Muscle layer of colon (tissue), 2 donors: ENCODE data around the gene GRIK1.

Source experiments
- H3K27ac ChIP-seq: one replicate; pipeline ENCODE4 v1.7.0; 2013; ENCODE audit warnings: low read depth, mild to moderate bottlenecking, low read length, moderate library complexity
- H3K27me3 ChIP-seq, 2 donors: one replicate each; pipeline ENCODE4 v1.7.0; 2013; ENCODE audit warnings: low read length in 2 of 2, mild to moderate bottlenecking in 2 of 2; ENCODE audit not compliant: insufficient read depth in 2 of 2, control insufficient read depth in 1 of 2
- H3K36me3 ChIP-seq: one replicate; pipeline ENCODE4 v1.7.0; 2013; ENCODE audit warnings: mild to moderate bottlenecking, low read length; ENCODE audit not compliant: insufficient read depth
- H3K4me1 ChIP-seq: one replicate; pipeline ENCODE4 v1.7.0; 2013; ENCODE audit warnings: mild to moderate bottlenecking, low read length; ENCODE audit not compliant: insufficient read depth
- H3K4me3 ChIP-seq, 2 donors: one replicate each; pipeline ENCODE4 v1.7.0; 2013; ENCODE audit warnings: low read length in 2 of 2, low read depth in 1 of 2, mild to moderate bottlenecking in 1 of 2, moderate library complexity in 1 of 2
- H3K9ac ChIP-seq: one replicate; pipeline ENCODE4 v1.7.0; 2013; ENCODE audit warnings: low read length
- H3K9me3 ChIP-seq: one replicate; pipeline ENCODE4 v1.7.0; 2013; ENCODE audit warnings: mild to moderate bottlenecking, low read length
- donor health status: abdominal sarcoma.
- donor health status: Adenocarcinoma of cecum.

Gene GRIK1

DNA sequence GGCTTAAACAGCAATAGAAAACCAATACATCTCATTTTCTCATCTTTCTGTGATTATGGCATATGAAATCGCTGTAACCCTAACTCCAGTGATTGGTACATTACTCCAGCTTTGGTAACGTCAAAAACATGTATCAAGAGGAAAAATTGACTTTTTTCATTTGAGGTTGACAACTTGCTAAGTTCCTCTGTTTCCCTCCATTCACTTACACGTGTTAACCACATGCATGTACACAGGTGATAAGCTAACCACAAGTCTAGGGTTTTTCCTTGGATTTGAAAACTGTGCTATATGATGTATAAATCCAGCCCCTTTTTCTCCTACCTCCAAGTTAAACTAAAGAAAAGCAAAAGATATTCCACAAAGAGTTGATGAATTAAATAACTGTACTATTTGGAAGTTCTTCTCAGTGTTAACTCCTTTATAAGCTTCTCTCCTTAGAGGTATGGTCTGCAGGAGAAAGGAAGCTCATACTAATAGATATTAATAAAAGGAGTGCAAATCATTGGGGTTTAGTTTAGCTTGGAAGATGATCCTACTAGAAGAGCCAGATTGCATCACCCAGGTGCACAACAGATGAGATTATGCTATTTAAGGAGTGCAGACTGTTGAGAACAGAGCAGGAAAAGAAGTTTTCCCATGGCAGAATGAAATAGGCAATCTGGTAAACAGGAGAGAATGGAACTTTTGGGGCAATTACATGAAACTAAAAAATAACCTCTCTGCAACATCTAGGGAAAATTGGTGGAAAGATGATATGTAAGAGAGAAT is 277.9 kb downstream of the GRIK1 start:
- H3K27me3 ChIP-seq = no peaks in the 10 kb centered on the region
- H3K9me3 ChIP-seq = no peaks in the 10 kb centered on the region
- H3K4me3 ChIP-seq = no peak overlapping the region
- H3K4me1 ChIP-seq = no peaks in the 10 kb centered on the region
- no peaks in the 10 kb centered on the region for H3K36me3 ChIP-seq
- H3K27ac ChIP-seq = no peak overlapping the region
- no peak overlapping the region for H3K9ac ChIP-seq

- Histone ChIP-seq H3K27me3 (no peaks in the 10 kb centered on the region), H3K4me1 (no peaks in the 10 kb centered on the region)
These were observed 279.6 kb downstream of the GRIK1 start for GRCh38 chr21:29660047-29660720.

DNA sequence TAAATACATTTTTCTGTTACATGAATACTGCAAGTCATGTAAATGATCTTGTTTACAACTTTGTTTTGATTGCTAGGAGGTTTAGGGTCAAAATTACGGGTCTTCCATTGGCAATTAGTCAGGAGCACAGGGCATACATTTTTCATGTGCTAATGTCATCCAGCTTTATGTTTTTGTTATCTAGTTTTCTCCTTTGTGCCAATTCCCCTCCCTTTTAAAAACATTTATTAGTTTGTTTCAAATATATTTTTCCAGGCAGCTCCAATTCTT is 280.9 kb downstream of the GRIK1 start:
- Histone ChIP-seq H3K9ac (no peak overlapping the region), H3K36me3 (no peaks in the 10 kb centered on the region), H3K27me3 (no peaks in the 10 kb centered on the region), H3K4me1 (no peaks in the 10 kb centered on the region), H3K4me3 (no peak overlapping the region), H3K27ac (no peak overlapping the region), H3K9me3 (no peaks in the 10 kb centered on the region)

More at GRCh38 chr21:29660047-29660720, 279.6 kb downstream of the GRIK1 start:
- H3K4me3 ChIP-seq = no peak overlapping the region
- no peaks in the 10 kb centered on the region for H3K9me3 ChIP-seq
- H3K36me3 ChIP-seq = no peaks in the 10 kb centered on the region
- no peak overlapping the region for H3K27ac ChIP-seq
- no peak overlapping the region for H3K9ac ChIP-seq

GRCh38 chr21:29658177-29658933 is 281.4 kb downstream of the GRIK1 start:
- Histone ChIP-seq H3K9ac (no peak overlapping the region), H3K4me1 (no peaks in the 10 kb centered on the region), H3K27me3 (no peaks in the 10 kb centered on the region), H3K36me3 (no peaks in the 10 kb centered on the region), H3K4me3 (no peak overlapping the region), H3K9me3 (no peaks in the 10 kb centered on the region), H3K27ac (no peak overlapping the region)

DNA sequence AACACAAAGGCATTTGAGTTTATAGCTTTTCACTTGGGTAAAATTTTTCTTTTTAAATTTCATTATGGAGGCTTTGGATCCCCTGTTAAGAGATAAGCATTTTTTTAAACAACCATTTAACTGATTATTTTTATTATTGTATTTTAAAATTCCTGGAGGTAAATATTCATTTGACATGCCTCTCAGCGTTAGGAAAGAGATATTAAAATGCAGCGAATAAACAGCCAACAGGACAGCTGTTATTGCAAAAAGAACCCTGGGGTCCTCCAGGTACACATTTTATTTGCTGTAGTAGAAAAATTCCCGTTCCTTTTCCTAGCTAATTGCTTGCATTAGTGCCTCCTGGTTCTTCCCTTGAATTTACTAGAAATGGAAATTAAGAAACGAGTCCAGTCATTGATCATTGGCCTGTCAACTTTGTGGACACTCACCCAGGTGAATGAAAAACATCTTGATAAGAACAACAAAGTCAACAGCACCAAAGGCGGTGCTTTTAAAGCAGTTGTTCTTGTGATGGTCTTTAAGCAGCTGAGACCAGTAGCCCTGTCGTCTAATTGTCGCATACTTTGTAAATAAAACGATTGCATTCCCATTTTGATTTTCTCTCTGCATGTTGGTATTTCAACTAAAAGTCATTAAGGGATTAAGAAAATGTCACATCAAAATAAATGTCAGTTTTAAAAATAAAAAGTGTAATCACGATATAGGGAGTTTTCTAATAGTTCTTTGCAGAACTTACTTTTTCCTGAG is 282.4 kb downstream of the GRIK1 start:
- no peaks in the 10 kb centered on the region for H3K27me3 ChIP-seq
- no peak overlapping the region for H3K27ac ChIP-seq
- H3K4me3 ChIP-seq = no peak overlapping the region

GRCh38 chr21:29656504-29657239 is 283.1 kb downstream of the GRIK1 start:
- Histone ChIP-seq H3K9ac (no peak overlapping the region), H3K9me3 (no peaks in the 10 kb centered on the region), H3K36me3 (no peaks in the 10 kb centered on the region), H3K4me3 (no peak overlapping the region), H3K27ac (no peak overlapping the region), H3K27me3 (no peaks in the 10 kb centered on the region), H3K4me1 (no peaks in the 10 kb centered on the region)

More for the DNA sequence above, 282.4 kb downstream of the GRIK1 start:
- Histone ChIP-seq H3K9me3 (no peaks in the 10 kb centered on the region), H3K9ac (no peak overlapping the region), H3K36me3 (no peaks in the 10 kb centered on the region), H3K4me1 (no peaks in the 10 kb centered on the region)

DNA sequence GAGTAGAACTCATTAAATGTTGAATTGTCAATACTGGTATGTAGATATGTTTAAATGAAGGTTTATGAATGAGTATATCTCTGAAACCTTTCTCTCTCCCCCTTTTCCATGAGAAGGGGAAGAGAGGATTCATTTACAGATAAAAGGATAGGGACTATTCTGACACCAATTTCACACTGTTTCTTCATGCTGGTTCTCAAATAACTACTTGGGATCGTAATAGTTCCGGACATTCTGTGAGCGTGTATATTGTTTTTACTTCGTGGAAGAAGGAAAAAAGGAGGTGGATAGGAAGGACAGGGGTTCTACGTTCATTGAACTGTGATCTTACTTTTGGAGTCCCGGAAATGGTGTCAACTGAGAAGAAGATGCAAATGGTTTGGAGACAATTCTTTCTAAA is 284.2 kb downstream of the GRIK1 start:
- H3K27me3 ChIP-seq = no peaks in the 10 kb centered on the region
- H3K9me3 ChIP-seq = no peaks in the 10 kb centered on the region
- H3K27ac ChIP-seq = no peak overlapping the region
- no peak overlapping the region for H3K4me3 ChIP-seq
- H3K4me1 ChIP-seq = no peaks in the 10 kb centered on the region
- no peaks in the 10 kb centered on the region for H3K36me3 ChIP-seq
- no peak overlapping the region for H3K9ac ChIP-seq

- Histone ChIP-seq H3K9ac (no peak overlapping the region), H3K27me3 (no peaks in the 10 kb centered on the region)
These were observed 284.9 kb downstream of the GRIK1 start for GRCh38 chr21:29654855-29655254.

GRCh38 chr21:29654203-29654602 is 285.6 kb downstream of the GRIK1 start:
- H3K36me3 ChIP-seq = no peaks in the 10 kb centered on the region
- H3K27ac ChIP-seq = no peak overlapping the region
- H3K9ac ChIP-seq = no peak overlapping the region
- no peak overlapping the region for H3K4me3 ChIP-seq
- no peaks in the 10 kb centered on the region for H3K9me3 ChIP-seq
- no peaks in the 10 kb centered on the region for H3K4me1 ChIP-seq
- no peaks in the 10 kb centered on the region for H3K27me3 ChIP-seq

More at GRCh38 chr21:29654855-29655254, 284.9 kb downstream of the GRIK1 start:
- no peak overlapping the region for H3K4me3 ChIP-seq
- no peak overlapping the region for H3K27ac ChIP-seq
- H3K36me3 ChIP-seq = no peaks in the 10 kb centered on the region
- H3K9me3 ChIP-seq = no peaks in the 10 kb centered on the region
- H3K4me1 ChIP-seq = no peaks in the 10 kb centered on the region

DNA sequence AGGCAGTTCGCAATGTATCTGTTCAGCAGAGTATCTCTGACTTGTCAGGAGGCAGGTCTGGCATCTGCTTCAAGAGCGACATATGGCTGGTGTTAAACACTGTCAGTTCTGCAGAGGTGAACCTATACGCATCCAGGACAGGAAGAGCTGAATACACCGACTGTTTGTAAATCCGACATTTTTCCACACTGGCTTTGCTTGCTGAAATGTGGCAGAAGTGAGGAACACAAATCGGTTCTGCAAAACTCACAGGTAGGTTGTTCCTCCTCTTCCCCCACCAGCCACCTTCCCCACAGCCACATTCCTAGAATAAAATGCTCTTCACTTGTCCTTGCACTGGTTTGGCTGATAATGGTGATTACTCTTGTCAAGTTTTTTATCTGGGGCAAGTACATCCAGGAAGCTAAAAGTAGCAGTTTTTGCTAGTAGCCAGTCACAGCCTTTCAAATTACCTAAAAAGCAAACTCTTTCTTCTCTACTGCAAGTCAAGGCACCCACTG is 289.2 kb downstream of the GRIK1 start:
- Histone ChIP-seq H3K9ac (no peak overlapping the region), H3K36me3 (no peaks in the 10 kb centered on the region), H3K27me3 (no peaks in the 10 kb centered on the region), H3K4me1 (no peaks in the 10 kb centered on the region), H3K27ac (no peak overlapping the region), H3K9me3 (no peaks in the 10 kb centered on the region), H3K4me3 (no peak overlapping the region)
